ENCODE results near the gene NRROS. TPM values are rescaled to one million over a fixed set of nuclear protein-coding genes. Genes with fewer than 3 reads are reported as not detected.

Gene NRROS
- total and polyA plus RNA-seq, 3 experiments from 2014 or later: 3.5 to 17.0 (median 15.6) TPM

- Histone ChIP-seq H3K36me3 (ENCODE audit: insufficient read depth, low read length) (no peaks in the 10 kb centered on the region), H3K27me3 (ENCODE audit: insufficient read depth, low read length, poor library complexity, severe bottlenecking) (no peaks in the 10 kb centered on the region), H3K4me1 (ENCODE audit: insufficient read depth, low read length) (peaks cover 25% of the 10 kb centered on the region), H3K9me3 (ENCODE audit: low read length) (no peaks in the 10 kb centered on the region), H3K27ac (ENCODE audit: low read depth, low read length) (no peak overlapping the region), H3K4me3 (ENCODE audit: low read length) (no peak overlapping the region)
- ChIA-PET CTCF (no interaction called here), POLR2A (interaction anchor here (0.6 kb wide), 1 partner anchor 244 kb away, joined by 3 read pairs; no protein-coding TSS in a partner anchor)
- peaks cover 31 to 39% (median 39%) of the 10 kb centered on the region in 3 donors for H3K4me1 Mint-ChIP-seq
- peak overlapping the region in 4 of 8 donors; percentile 9 to 66 (median 18) for H3K27ac Mint-ChIP-seq
- H3K4me3 Mint-ChIP-seq: peak overlapping the region in 4 of 7 donors; percentile 20 to 84 (median 51)
- H3K36me3 Mint-ChIP-seq: peaks cover 0 to 1% (median 0%) of the 10 kb centered on the region in 3 donors
- no peak for DNase-seq
- H3K27me3 Mint-ChIP-seq: no peaks in the 10 kb centered on the region
- H3K9me3 Mint-ChIP-seq: no peaks in the 10 kb centered on the region
Measured at GRCh38 chr3:196625331-196625730, 14.2 kb upstream of the NRROS start.

- Mint-ChIP-seq H3K27ac (peak overlapping the region in 1 of 8 donors; percentile 47), H3K4me1 (peaks cover 44 to 54% (median 52%) of the 10 kb centered on the region in 3 donors), H3K36me3 (peaks cover 0 to 6% (median 1%) of the 10 kb centered on the region in 3 donors), H3K9me3 (no peaks in the 10 kb centered on the region), H3K4me3 (no peak overlapping the region), H3K27me3 (no peaks in the 10 kb centered on the region)
- Histone ChIP-seq H3K27me3 (ENCODE audit: insufficient read depth, low read length, poor library complexity, severe bottlenecking) (no peaks in the 10 kb centered on the region), H3K27ac (ENCODE audit: low read depth, low read length) (no peak overlapping the region), H3K9me3 (ENCODE audit: low read length) (no peaks in the 10 kb centered on the region), H3K36me3 (ENCODE audit: insufficient read depth, low read length) (no peaks in the 10 kb centered on the region), H3K4me1 (ENCODE audit: insufficient read depth, low read length) (peaks cover 41% of the 10 kb centered on the region), H3K4me3 (ENCODE audit: low read length) (no peak overlapping the region)
- DNase-seq: no peak
- ChIA-PET POLR2A (no interaction called here), CTCF (interaction anchor here (2.8 kb wide), 1 partner anchor 19 kb away, joined by 9 read pairs; no protein-coding TSS in a partner anchor)
Measured at GRCh38 chr3:196627918-196628231, 11.6 kb upstream of the NRROS start.

- Mint-ChIP-seq H3K4me1 (peaks cover 52 to 65% (median 60%) of the 10 kb centered on the region in 3 donors), H3K27me3 (no peaks in the 10 kb centered on the region), H3K4me3 (peak overlapping the region in 2 of 7 donors; percentile 65 to 84), H3K36me3 (peaks cover 0 to 6% (median 1%) of the 10 kb centered on the region in 3 donors), H3K27ac (peak overlapping the region in 7 of 8 donors; percentile 61 to 96 (median 81)), H3K9me3 (no peaks in the 10 kb centered on the region)
- Histone ChIP-seq H3K4me1 (ENCODE audit: insufficient read depth, low read length) (peaks cover 45% of the 10 kb centered on the region), H3K4me3 (ENCODE audit: low read length) (no peak overlapping the region), H3K27ac (ENCODE audit: low read depth, low read length) (no peak overlapping the region), H3K36me3 (ENCODE audit: insufficient read depth, low read length) (no peaks in the 10 kb centered on the region), H3K9me3 (ENCODE audit: low read length) (no peaks in the 10 kb centered on the region), H3K27me3 (ENCODE audit: insufficient read depth, low read length, poor library complexity, severe bottlenecking) (no peaks in the 10 kb centered on the region)
- ChIA-PET POLR2A (no interaction called here), CTCF (interaction anchor here (0.6 to 2.8 kb wide), 3 partner anchors 10 to 84 kb away, joined by 3 to 9 read pairs (median 3); no protein-coding TSS in a partner anchor)
- DNase-seq: no peak
Measured at GRCh38 chr3:196629228-196629627, 10.3 kb upstream of the NRROS start.

GRCh38 chr3:196631682-196632045 lies 7.8 kb upstream of the NRROS start:
- CTCF ChIA-PET: interaction anchor here (0.9 to 3.1 kb wide), 9 partner anchors 8 to 103 kb away, joined by 3 to 27 read pairs (median 5); partner anchors contain the start of gene NRROS
- peaks cover 36% of the 10 kb centered on the region for H3K4me1 ChIP-seq (ENCODE audit: insufficient read depth, low read length)

GRCh38 chr3:196632046-196632751 lies 7.3 kb upstream of the NRROS start:
- POLR2A ChIA-PET: interaction anchor here (0.7 to 3.1 kb wide), 7 partner anchors 9 to 107 kb away, joined by 3 to 20 read pairs (median 4); partner anchors contain the start of genes CEP19 and PIGX
- Mint-ChIP-seq H3K9me3 (no peaks in the 10 kb centered on the region), H3K4me1 (peaks cover 46 to 60% (median 54%) of the 10 kb centered on the region in 3 donors), H3K4me3 (peak overlapping the region; percentile 81 to 93 (median 84)), H3K27me3 (no peaks in the 10 kb centered on the region), H3K36me3 (peaks cover 0 to 6% (median 0%) of the 10 kb centered on the region in 3 donors), H3K27ac (peak overlapping the region; percentile 88 to 96 (median 96))
- Histone ChIP-seq H3K36me3 (ENCODE audit: insufficient read depth, low read length) (no peaks in the 10 kb centered on the region), H3K9me3 (ENCODE audit: low read length) (no peaks in the 10 kb centered on the region), H3K4me3 (ENCODE audit: low read length) (peak overlapping the region; percentile 66), H3K4me1 (ENCODE audit: insufficient read depth, low read length) (peaks cover 36% of the 10 kb centered on the region), H3K27me3 (ENCODE audit: insufficient read depth, low read length, poor library complexity, severe bottlenecking) (no peaks in the 10 kb centered on the region), H3K27ac (ENCODE audit: low read depth, low read length) (peak overlapping the region; percentile 73)
- CTCF ChIA-PET: interaction anchor here (0.9 to 3.1 kb wide), 9 partner anchors 8 to 104 kb away, joined by 3 to 27 read pairs (median 5); partner anchors contain the start of gene NRROS
- peak; percentile 82 to 94 (median 92) for DNase-seq

More at GRCh38 chr3:196631682-196632045, 7.8 kb upstream of the NRROS start:
- Histone ChIP-seq H3K9me3 (ENCODE audit: low read length) (no peaks in the 10 kb centered on the region), H3K36me3 (ENCODE audit: insufficient read depth, low read length) (no peaks in the 10 kb centered on the region), H3K27ac (ENCODE audit: low read depth, low read length) (peak overlapping the region; percentile 73), H3K27me3 (ENCODE audit: insufficient read depth, low read length, poor library complexity, severe bottlenecking) (no peaks in the 10 kb centered on the region), H3K4me3 (ENCODE audit: low read length) (peak overlapping the region; percentile 66)
- H3K4me3 Mint-ChIP-seq: peak overlapping the region; percentile 81 to 93 (median 84)
- no peaks in the 10 kb centered on the region for H3K27me3 Mint-ChIP-seq
- H3K4me1 Mint-ChIP-seq: peaks cover 46 to 59% (median 54%) of the 10 kb centered on the region in 3 donors
- H3K36me3 Mint-ChIP-seq: peaks cover 0 to 6% (median 0%) of the 10 kb centered on the region in 3 donors
- no peaks in the 10 kb centered on the region for H3K9me3 Mint-ChIP-seq
- DNase-seq: no peak
- peak overlapping the region; percentile 88 to 96 (median 96) for H3K27ac Mint-ChIP-seq
- POLR2A ChIA-PET: interaction anchor here (0.6 to 3.1 kb wide), 8 partner anchors 9 to 108 kb away, joined by 3 to 20 read pairs (median 6); partner anchors contain the start of genes CEP19 and PIGX

- no peaks in the 10 kb centered on the region for H3K27me3 ChIP-seq (ENCODE audit: insufficient read depth, low read length, poor library complexity, severe bottlenecking)
- H3K9me3 Mint-ChIP-seq: no peaks in the 10 kb centered on the region
- CTCF ChIA-PET: interaction anchor here (1.1 to 3.1 kb wide), 2 partner anchors 9 to 25 kb away, joined by 4 to 27 read pairs; no protein-coding TSS in a partner anchor
Measured at GRCh38 chr3:196633555-196634151, 5.8 kb upstream of the NRROS start.

GRCh38 chr3:196634224-196634623 lies 5.3 kb upstream of the NRROS start:
- ChIA-PET POLR2A (no interaction called here), CTCF (interaction anchor here (1.4 kb wide), 1 partner anchor 24 kb away, joined by 6 read pairs; no protein-coding TSS in a partner anchor)
- Mint-ChIP-seq H3K4me1 (peaks cover 57 to 80% (median 74%) of the 10 kb centered on the region in 3 donors), H3K27ac (peak overlapping the region in 3 of 8 donors; percentile 57 to 96 (median 58)), H3K9me3 (no peaks in the 10 kb centered on the region), H3K27me3 (no peaks in the 10 kb centered on the region), H3K36me3 (peaks cover 0 to 6% (median 0%) of the 10 kb centered on the region in 3 donors), H3K4me3 (peak overlapping the region in 1 of 7 donors; percentile 64)
- H3K27ac ChIP-seq (ENCODE audit: low read depth, low read length): no peak overlapping the region
- H3K4me1 ChIP-seq (ENCODE audit: insufficient read depth, low read length): peaks cover 44% of the 10 kb centered on the region
- H3K4me3 ChIP-seq (ENCODE audit: low read length): no peak overlapping the region
- no peaks in the 10 kb centered on the region for H3K9me3 ChIP-seq (ENCODE audit: low read length)
- no peaks in the 10 kb centered on the region for H3K27me3 ChIP-seq (ENCODE audit: insufficient read depth, low read length, poor library complexity, severe bottlenecking)
- no peak for DNase-seq
- no peaks in the 10 kb centered on the region for H3K36me3 ChIP-seq (ENCODE audit: insufficient read depth, low read length)

More at GRCh38 chr3:196633555-196634151, 5.8 kb upstream of the NRROS start:
- peaks cover 38% of the 10 kb centered on the region for H3K4me1 ChIP-seq (ENCODE audit: insufficient read depth, low read length)
- H3K27ac ChIP-seq (ENCODE audit: low read depth, low read length): peak overlapping the region; percentile 51
- H3K9me3 ChIP-seq (ENCODE audit: low read length): no peaks in the 10 kb centered on the region
- H3K4me1 Mint-ChIP-seq: peaks cover 52 to 74% (median 68%) of the 10 kb centered on the region in 3 donors
- no peak overlapping the region for H3K4me3 ChIP-seq (ENCODE audit: low read length)
- H3K36me3 Mint-ChIP-seq: peaks cover 0 to 6% (median 0%) of the 10 kb centered on the region in 3 donors
- H3K27me3 Mint-ChIP-seq: no peaks in the 10 kb centered on the region
- POLR2A ChIA-PET: interaction anchor here (0.6 kb wide), 1 partner anchor 20 kb away, joined by 3 read pairs; no protein-coding TSS in a partner anchor
- peak overlapping the region; percentile 60 to 89 (median 81) for H3K4me3 Mint-ChIP-seq
- peak overlapping the region; percentile 63 to 97 (median 96) for H3K27ac Mint-ChIP-seq
- no peaks in the 10 kb centered on the region for H3K36me3 ChIP-seq (ENCODE audit: insufficient read depth, low read length)
- DNase-seq: no peak

Data from CD8-positive, alpha-beta memory T cell (primary cell).